ENCODE data around the gene MAST4.

MAST4 gene

GRCh38 chr5:66553368-66553912, 42.8 kb upstream of the MAST4 start:
- Histone ChIP-seq H3K4me2 (ENCODE audit: low read length) (peak overlapping the region; percentile 48; the same call in 1 of the 2 replicates), H3K4me3 (ENCODE audit: low read length) (no peak overlapping the region), H3K27me3 (ENCODE audit: low read depth, low read length) (peaks cover 39% of the 10 kb centered on the region), H3K9ac (ENCODE audit: low read length) (no peak overlapping the region), H3K27ac (ENCODE audit: low read length) (no peak overlapping the region), H3K79me2 (ENCODE audit: low read length) (no peaks in the 10 kb centered on the region), H3K9me3 (ENCODE audit: insufficient read depth, low read length) (no peaks in the 10 kb centered on the region), H2AFZ (ENCODE audit: low read depth, low read length) (no peak overlapping the region), H4K20me1 (ENCODE audit: insufficient read depth, low read length) (0 out of 2 replicates have a peak, but pooled peaks cover 5% of the 10 kb centered on the region), H3K4me1 (ENCODE audit: low read length) (peaks cover 18% of the 10 kb centered on the region), H3K36me3 (replicated peaks; ENCODE audit: low read depth, low read length) (no peaks in the 10 kb centered on the region)
- no peak for TF ChIP-seq EZH2phosphoT487 (IDR thresholded peaks at IDR 0.05; ENCODE audit: low read depth)
- no peak for TF ChIP-seq CTCF (IDR thresholded peaks at IDR 0.05; ENCODE audit: low read depth, low read length)

- H2AFZ ChIP-seq (ENCODE audit: low read depth, low read length): no peak overlapping the region
- no peak overlapping the region for H3K4me3 ChIP-seq (ENCODE audit: low read length)
- H3K9me3 ChIP-seq (ENCODE audit: insufficient read depth, low read length): no peaks in the 10 kb centered on the region
- no peaks in the 10 kb centered on the region for H3K36me3 ChIP-seq (replicated peaks; ENCODE audit: low read depth, low read length)
- peak overlapping the region; percentile 48 for H3K4me2 ChIP-seq (ENCODE audit: low read length)
- no peak overlapping the region for H3K27ac ChIP-seq (ENCODE audit: low read length)
- H3K79me2 ChIP-seq (ENCODE audit: low read length): no peaks in the 10 kb centered on the region
- 0 out of 2 replicates have a peak, but pooled peaks cover 5% of the 10 kb centered on the region for H4K20me1 ChIP-seq (ENCODE audit: insufficient read depth, low read length)
- no peak overlapping the region for H3K9ac ChIP-seq (ENCODE audit: low read length)
- no peak for TF ChIP-seq EZH2phosphoT487 (IDR thresholded peaks at IDR 0.05; ENCODE audit: low read depth)
- H3K4me1 ChIP-seq (ENCODE audit: low read length): peaks cover 18% of the 10 kb centered on the region
- peaks cover 39% of the 10 kb centered on the region for H3K27me3 ChIP-seq (ENCODE audit: low read depth, low read length)
Observed at GRCh38 chr5:66553916-66554575, 42.1 kb upstream of the MAST4 start.

DNA sequence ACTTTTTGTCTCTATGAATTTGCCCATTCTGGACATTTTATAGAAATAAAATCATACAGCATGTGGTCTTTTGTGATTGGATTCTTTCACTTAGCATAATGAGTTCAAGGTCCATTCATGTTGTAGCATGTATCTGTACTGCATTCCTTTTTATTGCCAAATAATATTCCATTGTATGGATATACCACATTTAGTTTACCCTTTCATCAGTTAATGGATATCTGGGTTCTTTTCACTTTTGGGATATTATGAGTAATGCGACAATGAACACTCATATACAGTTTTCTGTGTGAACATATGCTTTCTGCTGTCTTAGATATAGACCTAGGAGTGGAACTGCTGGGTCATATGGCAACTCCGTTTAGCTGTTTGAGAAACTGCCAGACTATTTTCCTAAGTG, 41.3 kb upstream of the MAST4 start:
- H3K79me2 ChIP-seq (ENCODE audit: low read length): no peaks in the 10 kb centered on the region
- peaks cover 39% of the 10 kb centered on the region for H3K27me3 ChIP-seq (ENCODE audit: low read depth, low read length)
- no peaks in the 10 kb centered on the region for H3K36me3 ChIP-seq (replicated peaks; ENCODE audit: low read depth, low read length)
- no peak overlapping the region for H2AFZ ChIP-seq (ENCODE audit: low read depth, low read length)
- H4K20me1 ChIP-seq (ENCODE audit: insufficient read depth, low read length): 0 out of 2 replicates have a peak, but pooled peaks cover 5% of the 10 kb centered on the region
- no peak overlapping the region for H3K4me2 ChIP-seq (ENCODE audit: low read length)
- H3K9ac ChIP-seq (ENCODE audit: low read length): no peak overlapping the region
- no peak for TF ChIP-seq EZH2phosphoT487 (IDR thresholded peaks at IDR 0.05; ENCODE audit: low read depth)
- TF ChIP-seq CTCF (IDR thresholded peaks at IDR 0.05; ENCODE audit: low read depth, low read length): no peak
- no peaks in the 10 kb centered on the region for H3K9me3 ChIP-seq (ENCODE audit: insufficient read depth, low read length)
- no peak overlapping the region for H3K27ac ChIP-seq (ENCODE audit: low read length)
- no peak overlapping the region for H3K4me3 ChIP-seq (ENCODE audit: low read length)
- H3K4me1 ChIP-seq (ENCODE audit: low read length): peaks cover 18% of the 10 kb centered on the region

- Histone ChIP-seq H3K27me3 (ENCODE audit: low read depth, low read length) (peaks cover 19% of the 10 kb centered on the region; the same call in 1 of the 2 replicates), H3K79me2 (ENCODE audit: low read length) (no peaks in the 10 kb centered on the region), H4K20me1 (ENCODE audit: insufficient read depth, low read length) (0 out of 2 replicates have a peak, but pooled peaks cover 2% of the 10 kb centered on the region), H3K9me3 (ENCODE audit: insufficient read depth, low read length) (no peaks in the 10 kb centered on the region), H3K36me3 (replicated peaks; ENCODE audit: low read depth, low read length) (no peaks in the 10 kb centered on the region), H3K4me2 (ENCODE audit: low read length) (no peak overlapping the region), H3K4me1 (ENCODE audit: low read length) (peaks cover 13% of the 10 kb centered on the region), H3K9ac (ENCODE audit: low read length) (no peak overlapping the region), H3K4me3 (ENCODE audit: low read length) (no peak overlapping the region), H2AFZ (ENCODE audit: low read depth, low read length) (no peak overlapping the region), H3K27ac (ENCODE audit: low read length) (no peak overlapping the region)
- TF ChIP-seq CTCF (IDR thresholded peaks at IDR 0.05; ENCODE audit: low read depth, low read length): no peak
- no peak for TF ChIP-seq EZH2phosphoT487 (IDR thresholded peaks at IDR 0.05; ENCODE audit: low read depth)
Observed at GRCh38 chr5:66558560-66558959, 37.6 kb upstream of the MAST4 start.

Data from OCI-LY3 (cell line).